ENCODE results near the gene APOC3.

Gene APOC3

DNA sequence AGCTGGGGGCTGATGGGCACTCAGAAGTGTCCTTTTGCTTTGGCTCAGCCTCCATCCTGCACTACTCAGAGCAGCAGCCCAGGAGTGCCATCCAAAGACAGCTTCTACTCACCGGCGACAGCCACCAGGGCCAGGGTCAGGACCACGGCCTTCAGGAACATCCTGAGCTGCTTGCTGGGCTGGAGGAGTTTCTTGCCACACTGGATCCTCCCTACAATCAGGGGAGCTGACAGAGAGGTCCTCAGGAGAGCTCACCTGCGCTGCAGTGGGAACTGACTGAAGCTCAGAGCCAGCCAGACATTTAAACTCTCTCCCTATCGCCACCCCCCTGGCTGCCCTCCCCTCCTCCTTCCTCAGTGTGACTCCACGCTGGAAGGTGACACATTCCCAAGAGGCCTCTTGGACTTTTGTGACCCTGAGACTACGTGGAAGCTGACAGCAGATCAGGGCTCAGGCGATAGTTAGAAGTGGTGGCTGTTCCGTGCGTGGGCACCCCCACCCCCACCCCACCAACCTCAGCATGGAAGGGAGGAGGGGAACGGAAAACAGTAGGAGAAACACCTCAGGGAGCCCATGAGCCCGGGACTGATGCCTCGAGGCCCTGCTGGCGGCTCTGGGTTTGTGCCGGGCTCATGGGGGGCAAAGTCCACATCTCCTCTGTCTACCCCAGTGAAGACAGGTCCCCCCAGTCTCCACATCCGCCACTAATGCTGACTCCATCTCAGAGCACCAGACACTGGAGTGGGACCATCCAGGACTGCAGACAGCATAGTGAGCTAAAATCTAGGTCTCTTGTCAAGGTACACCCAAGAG lies 6.5 kb upstream of the APOC3 start, which contains the start of gene APOA4:
Gene APOA4 (minus strand): TSS at position 274 of the 813 bp plus-strand sequence. CDS start 113 bp downstream, at position 161.
- no peak for DNase-seq (ENCODE audit: low read depth in 1 of 2, low spot score in 1 of 2)
- H3K4me3 ChIP-seq (replicated peaks; ENCODE audit: insufficient read depth, low read length): no peak within 1 kb of the TSS
- TF ChIP-seq POLR2AphosphoS5 (IDR thresholded peaks at IDR 0.05; ENCODE audit: low read depth) (no peak), SPI1 (IDR thresholded peaks at IDR 0.05; ENCODE audit: borderline replicate concordance, low read depth) (no peak), GABPA (IDR thresholded peaks at IDR 0.05; ENCODE audit: low read depth) (no peak)
- TF ChIP-seq, protein P1, sequence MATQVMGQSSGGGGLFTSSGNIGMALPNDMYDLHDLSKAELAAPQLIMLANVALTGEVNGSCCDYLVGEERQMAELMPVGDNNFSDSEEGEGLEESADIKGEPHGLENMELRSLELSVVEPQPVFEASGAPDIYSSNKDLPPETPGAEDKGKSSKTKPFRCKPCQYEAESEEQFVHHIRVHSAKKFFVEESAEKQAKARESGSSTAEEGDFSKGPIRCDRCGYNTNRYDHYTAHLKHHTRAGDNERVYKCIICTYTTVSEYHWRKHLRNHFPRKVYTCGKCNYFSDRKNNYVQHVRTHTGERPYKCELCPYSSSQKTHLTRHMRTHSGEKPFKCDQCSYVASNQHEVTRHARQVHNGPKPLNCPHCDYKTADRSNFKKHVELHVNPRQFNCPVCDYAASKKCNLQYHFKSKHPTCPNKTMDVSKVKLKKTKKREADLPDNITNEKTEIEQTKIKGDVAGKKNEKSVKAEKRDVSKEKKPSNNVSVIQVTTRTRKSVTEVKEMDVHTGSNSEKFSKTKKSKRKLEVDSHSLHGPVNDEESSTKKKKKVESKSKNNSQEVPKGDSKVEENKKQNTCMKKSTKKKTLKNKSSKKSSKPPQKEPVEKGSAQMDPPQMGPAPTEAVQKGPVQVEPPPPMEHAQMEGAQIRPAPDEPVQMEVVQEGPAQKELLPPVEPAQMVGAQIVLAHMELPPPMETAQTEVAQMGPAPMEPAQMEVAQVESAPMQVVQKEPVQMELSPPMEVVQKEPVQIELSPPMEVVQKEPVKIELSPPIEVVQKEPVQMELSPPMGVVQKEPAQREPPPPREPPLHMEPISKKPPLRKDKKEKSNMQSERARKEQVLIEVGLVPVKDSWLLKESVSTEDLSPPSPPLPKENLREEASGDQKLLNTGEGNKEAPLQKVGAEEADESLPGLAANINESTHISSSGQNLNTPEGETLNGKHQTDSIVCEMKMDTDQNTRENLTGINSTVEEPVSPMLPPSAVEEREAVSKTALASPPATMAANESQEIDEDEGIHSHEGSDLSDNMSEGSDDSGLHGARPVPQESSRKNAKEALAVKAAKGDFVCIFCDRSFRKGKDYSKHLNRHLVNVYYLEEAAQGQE (IDR thresholded peaks at IDR 0.05; ENCODE audit: insufficient replicate concordance, low read depth): no peak
- TF ChIP-seq, protein P2, sequence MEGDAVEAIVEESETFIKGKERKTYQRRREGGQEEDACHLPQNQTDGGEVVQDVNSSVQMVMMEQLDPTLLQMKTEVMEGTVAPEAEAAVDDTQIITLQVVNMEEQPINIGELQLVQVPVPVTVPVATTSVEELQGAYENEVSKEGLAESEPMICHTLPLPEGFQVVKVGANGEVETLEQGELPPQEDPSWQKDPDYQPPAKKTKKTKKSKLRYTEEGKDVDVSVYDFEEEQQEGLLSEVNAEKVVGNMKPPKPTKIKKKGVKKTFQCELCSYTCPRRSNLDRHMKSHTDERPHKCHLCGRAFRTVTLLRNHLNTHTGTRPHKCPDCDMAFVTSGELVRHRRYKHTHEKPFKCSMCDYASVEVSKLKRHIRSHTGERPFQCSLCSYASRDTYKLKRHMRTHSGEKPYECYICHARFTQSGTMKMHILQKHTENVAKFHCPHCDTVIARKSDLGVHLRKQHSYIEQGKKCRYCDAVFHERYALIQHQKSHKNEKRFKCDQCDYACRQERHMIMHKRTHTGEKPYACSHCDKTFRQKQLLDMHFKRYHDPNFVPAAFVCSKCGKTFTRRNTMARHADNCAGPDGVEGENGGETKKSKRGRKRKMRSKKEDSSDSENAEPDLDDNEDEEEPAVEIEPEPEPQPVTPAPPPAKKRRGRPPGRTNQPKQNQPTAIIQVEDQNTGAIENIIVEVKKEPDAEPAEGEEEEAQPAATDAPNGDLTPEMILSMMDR (IDR thresholded peaks at IDR 0.05; ENCODE audit: insufficient read depth, low read length): no peak
- H3K27ac ChIP-seq (replicated peaks): no peak within 1 kb of the TSS
- no peaks in the 10 kb centered on the region for H3K27me3 ChIP-seq (ENCODE audit: insufficient read depth, poor library complexity, severe bottlenecking)

GRCh38 chr11:116825434-116825833 lies 4.3 kb upstream of the APOC3 start:
- Histone ChIP-seq H3K4me3 (replicated peaks; ENCODE audit: insufficient read depth, low read length) (no peak overlapping the region), H3K27me3 (ENCODE audit: insufficient read depth, poor library complexity, severe bottlenecking) (no peaks in the 10 kb centered on the region)

More at GRCh38 chr11:116825434-116825833, 4.3 kb upstream of the APOC3 start:
- no peak for DNase-seq (ENCODE audit: low read depth in 1 of 2, low spot score in 1 of 2)
- TF ChIP-seq GABPA (IDR thresholded peaks at IDR 0.05; ENCODE audit: low read depth) (no peak), POLR2AphosphoS5 (IDR thresholded peaks at IDR 0.05; ENCODE audit: low read depth) (no peak), SPI1 (IDR thresholded peaks at IDR 0.05; ENCODE audit: borderline replicate concordance, low read depth) (no peak)
- TF ChIP-seq, protein P2 (IDR thresholded peaks at IDR 0.05; ENCODE audit: insufficient read depth, low read length): no peak
- TF ChIP-seq, protein P1 (IDR thresholded peaks at IDR 0.05; ENCODE audit: insufficient replicate concordance, low read depth): no peak
- no peak overlapping the region for H3K27ac ChIP-seq (replicated peaks)
